GM10248 (cell line): Measurements from ENCODE around the gene TRIM65.
"Not testable (repeated sequence)": the region's sequence is repeated elsewhere in the genome, so short reads cannot be mapped to it uniquely, and the experiment has no call there.

Experiments
- CTCF ChIA-PET: fragments of 300-600 bp; sonication (Branson Sonifier 250); formaldehyde crosslinking; extraction: SDS; loops from one replicate; lab custom pipeline; 2021; ENCODE audit warnings: antibody characterized with exemption; lab: Yijun Ruan, JAX
- POLR2A ChIA-PET: fragments of 350-650 bp; sonication (Branson Sonifier 250); formaldehyde crosslinking; extraction: SDS; loops from one replicate; lab custom pipeline; 2020; ENCODE audit warnings: antibody characterized with exemption; lab: Yijun Ruan, JAX
- DNase-seq: peaks from one replicate; pipeline ENCODE4 v3.0.0; 2012; ENCODE audit errors: extremely low spot score
- TF ChIP-seq, protein P1 (sequence below): IDR thresholded peaks from 2 replicates; pipeline ENCODE4 v1.5.1; 2012; ENCODE audit warnings: mild to moderate bottlenecking, low read depth; ENCODE audit errors: extremely low read depth, missing control alignments, control extremely low read depth

Gene TRIM65

DNA sequence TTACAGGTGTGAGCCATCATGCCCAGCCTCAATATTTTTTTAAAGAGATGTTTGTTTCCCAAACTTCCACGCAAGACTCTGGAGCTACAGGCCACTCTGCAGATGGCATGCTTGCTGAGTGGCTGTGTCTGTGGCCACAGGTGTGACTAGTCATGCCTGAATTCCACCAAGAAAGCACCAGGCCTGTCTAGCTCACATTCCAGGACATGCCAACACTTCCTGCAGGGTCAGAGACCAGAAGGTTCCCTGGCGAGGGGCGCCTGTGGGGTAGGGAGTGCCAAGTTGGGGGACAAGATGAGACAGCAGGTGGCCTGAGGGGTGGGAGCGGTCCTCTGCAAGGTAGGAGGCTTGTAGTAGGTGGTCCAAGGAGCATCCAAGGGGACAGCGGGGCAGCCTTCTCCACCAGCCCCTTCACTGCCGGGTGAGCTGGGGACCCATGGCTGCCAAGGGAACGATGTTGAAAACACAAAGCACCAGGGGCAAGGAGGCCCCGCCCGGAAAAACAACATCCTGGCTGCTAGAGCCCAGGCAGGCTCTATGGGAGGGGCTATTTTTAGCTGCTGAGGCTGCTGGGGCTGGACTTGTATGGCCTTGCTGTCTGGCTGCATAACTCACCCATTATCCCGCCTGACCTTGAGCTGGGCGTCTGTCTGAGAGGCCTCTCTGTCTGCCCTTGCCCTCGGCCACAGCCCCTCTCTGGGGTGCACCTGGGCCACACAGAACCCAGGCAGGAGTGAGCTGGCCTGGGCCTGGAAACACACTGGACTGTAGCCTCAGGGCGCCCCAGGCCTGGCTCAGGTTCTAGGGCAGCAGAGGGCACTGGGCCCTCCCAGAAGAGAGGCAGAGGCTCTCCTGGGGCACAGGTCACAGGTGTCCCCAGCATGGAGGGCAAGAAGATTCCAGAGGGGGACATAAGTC lies 24.1 kb downstream of the TRIM65 start:
- ChIA-PET POLR2A (interaction anchor here (0.5 to 1.1 kb wide), 2 partner anchors 22 to 94 kb away, joined by 3 to 4 read pairs; no protein-coding TSS in a partner anchor), CTCF (interaction anchor here (1.0 to 7.5 kb wide), 6 partner anchors 8 to 27 kb away, joined by 3 to 89 read pairs (median 4); partner anchors contain the start of gene WBP2)
- DNase-seq, result no peak
- TF ChIP-seq, protein P1, sequence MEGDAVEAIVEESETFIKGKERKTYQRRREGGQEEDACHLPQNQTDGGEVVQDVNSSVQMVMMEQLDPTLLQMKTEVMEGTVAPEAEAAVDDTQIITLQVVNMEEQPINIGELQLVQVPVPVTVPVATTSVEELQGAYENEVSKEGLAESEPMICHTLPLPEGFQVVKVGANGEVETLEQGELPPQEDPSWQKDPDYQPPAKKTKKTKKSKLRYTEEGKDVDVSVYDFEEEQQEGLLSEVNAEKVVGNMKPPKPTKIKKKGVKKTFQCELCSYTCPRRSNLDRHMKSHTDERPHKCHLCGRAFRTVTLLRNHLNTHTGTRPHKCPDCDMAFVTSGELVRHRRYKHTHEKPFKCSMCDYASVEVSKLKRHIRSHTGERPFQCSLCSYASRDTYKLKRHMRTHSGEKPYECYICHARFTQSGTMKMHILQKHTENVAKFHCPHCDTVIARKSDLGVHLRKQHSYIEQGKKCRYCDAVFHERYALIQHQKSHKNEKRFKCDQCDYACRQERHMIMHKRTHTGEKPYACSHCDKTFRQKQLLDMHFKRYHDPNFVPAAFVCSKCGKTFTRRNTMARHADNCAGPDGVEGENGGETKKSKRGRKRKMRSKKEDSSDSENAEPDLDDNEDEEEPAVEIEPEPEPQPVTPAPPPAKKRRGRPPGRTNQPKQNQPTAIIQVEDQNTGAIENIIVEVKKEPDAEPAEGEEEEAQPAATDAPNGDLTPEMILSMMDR, result no peak

- CTCF ChIA-PET, result interaction anchor here (1.1 to 7.5 kb wide), 2 partner anchors 8 to 12 kb away, joined by 4 to 89 read pairs; partner anchors contain the start of genes TRIM47 and WBP2
- DNase-seq, POLR2A ChIA-PET: not testable (repeated sequence)
Observed at GRCh38 chr17:75870228-75870627, 26.5 kb downstream of the TRIM65 start.

DNA sequence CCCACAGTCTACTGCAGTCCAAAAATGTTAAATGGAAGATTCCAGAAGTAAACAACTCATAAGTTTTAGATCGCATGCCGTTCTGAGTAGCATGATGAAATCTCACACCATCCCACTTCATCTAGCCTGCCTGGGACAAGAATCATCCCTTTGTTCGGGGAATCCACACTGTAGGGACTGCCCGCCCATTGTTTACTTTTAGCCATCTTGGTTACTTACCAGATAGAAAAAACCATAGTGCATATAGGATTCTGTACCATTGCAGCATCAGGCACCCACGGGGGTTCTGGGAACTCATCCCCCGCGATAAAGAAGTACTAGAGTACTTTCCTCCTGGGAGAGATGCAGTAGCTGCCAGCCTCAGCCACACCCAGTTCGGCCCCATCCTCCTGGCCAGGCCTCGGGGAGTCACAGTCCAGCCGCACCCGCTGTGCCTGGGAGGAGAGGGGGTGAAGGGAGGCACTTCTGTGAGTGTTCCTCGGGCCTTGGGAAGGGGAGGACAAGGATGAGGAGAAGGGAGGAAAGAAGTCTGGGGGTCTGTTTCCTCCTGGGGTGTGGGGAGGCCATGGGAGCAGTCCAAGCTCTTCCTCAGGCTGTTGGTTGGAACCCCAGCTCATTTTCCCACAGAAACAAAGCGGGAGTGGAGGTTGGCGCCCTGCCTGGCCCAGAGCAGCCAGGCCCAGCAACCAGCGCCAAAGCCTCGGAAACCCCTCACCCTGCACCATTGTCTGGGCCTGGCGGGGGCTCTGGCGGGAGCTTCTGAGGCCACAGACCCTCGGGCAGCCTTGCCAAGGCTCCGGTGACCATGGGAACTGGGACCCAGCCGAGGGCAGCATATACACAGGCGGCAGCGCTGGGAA lies 27.2 kb downstream of the TRIM65 start:
- ChIA-PET POLR2A (no interaction called here), CTCF (interaction anchor here (1.1 to 7.5 kb wide), 2 partner anchors 9 to 11 kb away, joined by 4 to 89 read pairs; partner anchors contain the start of genes TRIM47 and WBP2)
- TF ChIP-seq, protein P1, result no peak
- DNase-seq, result no peak

DNA sequence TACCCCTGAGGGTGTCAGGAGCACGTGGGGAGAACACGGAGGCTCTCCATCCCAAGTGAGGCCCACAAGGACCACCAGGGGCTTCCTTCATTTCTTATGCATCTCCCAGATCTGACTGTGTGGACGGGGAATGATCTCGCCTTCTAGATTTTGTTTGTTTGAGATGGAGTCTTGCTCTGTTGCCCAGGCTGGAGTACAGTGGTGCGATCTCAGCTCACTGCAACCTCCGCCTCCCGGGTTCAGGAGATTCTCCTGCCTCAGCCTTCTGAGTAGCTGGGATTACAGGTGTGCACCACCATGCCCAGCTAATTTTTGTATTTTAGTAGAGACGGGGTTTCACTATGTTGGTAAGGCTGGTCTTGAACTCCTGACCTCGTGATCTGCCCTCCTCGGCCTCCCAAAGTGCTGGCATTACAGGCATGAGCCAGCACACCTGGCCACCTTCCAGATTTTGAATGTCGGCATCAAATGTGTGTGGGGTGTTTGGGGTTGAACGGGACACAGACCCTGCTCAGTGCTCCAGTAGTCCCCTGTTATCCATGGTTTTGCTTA lies 27.9 kb downstream of the TRIM65 start:
- DNase-seq, POLR2A ChIA-PET: not testable (repeated sequence)
- CTCF ChIA-PET, result interaction anchor here (2.7 kb wide), 1 partner anchor 9 kb away, joined by 14 read pairs; the partner anchor contains the start of gene TRIM47

DNA sequence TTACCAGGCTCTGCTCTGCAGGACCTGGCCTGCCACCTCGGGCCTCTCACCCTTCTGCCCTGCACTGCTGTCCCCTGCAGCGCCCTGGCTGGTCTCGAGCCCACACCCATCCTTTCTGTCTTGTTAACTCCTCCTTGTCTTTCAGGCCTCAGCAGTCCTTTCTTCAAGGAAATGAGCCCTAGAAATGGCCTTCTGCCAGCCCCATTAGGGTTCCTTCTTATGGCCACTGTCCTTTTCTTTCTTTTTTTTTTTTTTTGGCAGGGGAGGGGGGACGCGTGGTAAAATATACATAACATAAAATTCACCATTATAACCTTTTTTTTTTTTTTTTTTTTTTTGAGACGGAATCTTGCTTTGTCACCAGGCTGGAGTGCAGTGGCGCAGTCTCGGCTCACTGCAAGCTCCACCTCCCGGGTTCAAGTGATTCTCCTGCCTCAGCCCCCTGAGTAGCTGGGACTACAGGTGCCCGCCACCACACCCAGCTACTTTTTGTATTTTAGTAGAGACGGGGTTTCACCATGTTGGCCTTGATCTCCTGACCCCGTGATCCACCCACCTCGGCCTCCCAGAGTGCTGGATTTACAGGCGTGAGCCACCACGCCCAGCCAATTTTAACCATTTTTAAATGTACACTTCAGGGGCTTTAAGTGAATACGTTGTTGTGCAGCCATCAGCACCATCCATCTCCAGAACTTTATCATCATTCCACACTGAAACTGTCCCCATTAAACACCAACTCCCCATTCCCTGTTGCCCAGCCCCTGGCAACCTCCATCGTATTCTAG lies 31.2 kb downstream of the TRIM65 start:
- DNase-seq, result not testable (repeated sequence)
- ChIA-PET CTCF (interaction anchor here (0.7 to 2.3 kb wide), 8 partner anchors 8 to 115 kb away, joined by 3 to 7 read pairs (median 4); partner anchors contain the start of gene TRIM65), POLR2A (interaction anchor here (0.6 to 1.0 kb wide), 2 partner anchors 86 to 467 kb away, joined by 3 to 5 read pairs; a partner anchor contains a TSS)

DNA sequence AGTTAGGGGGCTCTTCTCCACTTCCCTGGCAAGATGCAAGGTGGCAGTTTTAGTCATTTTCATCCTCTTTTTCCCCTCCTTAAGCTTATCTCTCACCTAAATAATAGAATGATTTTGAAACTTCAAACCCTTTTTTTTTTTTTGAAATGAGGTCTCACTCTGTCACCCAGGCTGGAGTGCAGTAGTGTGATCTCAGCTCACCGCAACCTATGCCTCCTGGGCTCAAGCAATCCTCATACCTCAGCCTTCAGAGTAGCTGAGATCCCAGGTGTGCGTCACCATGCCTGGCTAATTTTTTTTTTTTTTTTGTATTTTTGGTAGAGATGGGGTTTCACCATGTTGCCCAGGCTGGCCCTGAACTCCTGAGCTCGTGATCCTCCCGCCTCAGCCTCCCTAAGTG lies 31.9 kb downstream of the TRIM65 start:
- not testable (repeated sequence) for DNase-seq
- ChIA-PET POLR2A (interaction anchor here (0.6 to 1.0 kb wide), 4 partner anchors 10 to 466 kb away, joined by 3 to 5 read pairs (median 3); partner anchors contain the start of gene WBP2), CTCF (interaction anchor here (0.6 to 2.3 kb wide), 13 partner anchors 9 to 114 kb away, joined by 3 to 7 read pairs (median 3); partner anchors contain the start of gene TRIM65)

DNA sequence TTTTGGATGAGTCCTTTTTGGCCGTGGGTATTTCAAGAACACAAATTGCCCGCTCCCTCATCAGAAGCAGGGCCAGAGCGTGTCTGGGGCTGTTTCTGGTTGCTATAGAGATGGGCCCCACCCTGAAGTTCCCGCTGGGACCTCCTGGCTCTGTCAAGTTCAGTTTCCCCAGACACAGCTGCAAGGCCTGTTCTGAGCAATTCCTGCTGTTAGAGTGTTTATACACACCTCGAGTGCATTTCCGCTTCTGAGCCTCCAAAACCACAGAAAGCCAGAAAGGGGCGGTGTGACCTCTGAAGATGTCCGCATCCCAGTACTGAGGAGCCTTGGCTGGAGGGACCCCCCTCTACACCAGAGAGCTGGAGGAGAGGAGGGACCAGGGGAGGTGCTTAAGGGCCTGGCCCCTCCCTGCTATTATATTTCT lies 32.3 kb downstream of the TRIM65 start:
- ChIA-PET CTCF (interaction anchor here (0.6 to 2.3 kb wide), 12 partner anchors 9 to 114 kb away, joined by 3 to 7 read pairs (median 3); partner anchors contain the start of gene TRIM65), POLR2A (interaction anchor here (0.6 to 1.0 kb wide), 4 partner anchors 9 to 231 kb away, joined by 3 to 5 read pairs (median 3); partner anchors contain the start of gene WBP2)
- TF ChIP-seq, protein P1, result no peak
- DNase-seq, result peak; percentile 79
